HEK293T (cell line): ENCODE measurements around the gene TSPY1.
"Not testable (repeated sequence)": the region's sequence is repeated elsewhere in the genome, so short reads cannot be mapped to it uniquely, and the experiment has no call there.

Experiments
- CTCF ChIA-PET: fragments of 350-600 bp; formaldehyde crosslinking; extraction: SDS; loops from one replicate; lab custom pipeline; 2021; ENCODE audit warnings: antibody characterized with exemption, inconsistent platforms; lab: Yijun Ruan, JAX
- POLR2A ChIA-PET: fragments of 350-600 bp; formaldehyde crosslinking; extraction: SDS; loops from one replicate; lab custom pipeline; 2020; ENCODE audit warnings: antibody characterized with exemption, inconsistent platforms; lab: Yijun Ruan, JAX
- DNase-seq: peaks from one replicate; pipeline ENCODE4 v3.0.0; 2012; ENCODE audit warnings: mixed read lengths; ENCODE audit errors: extremely low spot score

The TSPY1 gene, protein sequence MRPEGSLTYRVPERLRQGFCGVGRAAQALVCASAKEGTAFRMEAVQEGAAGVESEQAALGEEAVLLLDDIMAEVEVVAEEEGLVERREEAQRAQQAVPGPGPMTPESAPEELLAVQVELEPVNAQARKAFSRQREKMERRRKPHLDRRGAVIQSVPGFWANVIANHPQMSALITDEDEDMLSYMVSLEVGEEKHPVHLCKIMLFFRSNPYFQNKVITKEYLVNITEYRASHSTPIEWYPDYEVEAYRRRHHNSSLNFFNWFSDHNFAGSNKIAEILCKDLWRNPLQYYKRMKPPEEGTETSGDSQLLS

DNA sequence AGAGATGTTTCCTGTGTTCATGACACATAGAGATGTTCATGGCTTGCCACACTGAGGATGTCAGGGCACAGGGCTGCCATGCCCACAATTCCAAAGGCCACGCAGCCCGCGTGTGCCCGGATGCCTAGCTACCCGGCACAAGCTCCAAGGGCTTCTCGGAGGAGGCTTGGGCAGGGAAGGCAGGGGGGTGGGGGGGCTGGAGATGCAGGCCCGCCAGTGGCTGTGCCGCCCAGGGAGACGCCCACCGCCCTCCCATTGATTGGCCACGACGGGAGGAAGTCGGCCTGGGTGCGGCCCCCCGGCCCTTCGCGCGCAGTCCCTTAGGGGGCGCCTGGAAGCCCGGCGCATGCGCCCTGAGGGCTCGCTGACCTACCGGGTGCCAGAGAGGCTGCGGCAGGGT, at the start of gene TSPY1:
TSS of gene TSPY1 (plus strand) at position 301 of the 400 bp plus-strand sequence. CDS start at position 347, 46 bp downstream.
- POLR2A ChIA-PET, CTCF ChIA-PET, DNase-seq: not testable (repeated sequence)

DNA sequence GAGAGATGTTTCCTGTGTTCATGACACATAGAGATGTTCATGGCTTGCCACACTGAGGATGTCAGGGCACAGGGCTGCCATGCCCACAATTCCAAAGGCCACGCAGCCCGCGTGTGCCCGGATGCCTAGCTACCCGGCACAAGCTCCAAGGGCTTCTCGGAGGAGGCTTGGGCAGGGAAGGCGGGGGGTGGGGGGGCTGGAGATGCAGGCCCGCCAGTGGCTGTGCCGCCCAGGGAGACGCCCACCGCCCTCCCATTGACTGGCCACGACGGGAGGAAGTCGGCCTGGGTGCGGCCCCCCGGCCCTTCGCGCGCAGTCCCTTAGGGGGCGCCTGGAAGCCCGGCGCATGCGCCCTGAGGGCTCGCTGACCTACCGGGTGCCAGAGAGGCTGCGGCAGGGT, 20.2 kb downstream of the TSPY1 start, which contains the start of gene TSPY9:
TSS of gene TSPY9 (plus strand) at position 301 of the 400 bp plus-strand sequence. CDS start at position 347, 46 bp downstream.
- POLR2A ChIA-PET, CTCF ChIA-PET, DNase-seq: not testable (repeated sequence)

- POLR2A ChIA-PET, CTCF ChIA-PET, DNase-seq: not testable (repeated sequence)
Observed at GRCh38 chrY:9504396-9504795, 37.6 kb downstream of the TSPY1 start.

- DNase-seq, CTCF ChIA-PET, POLR2A ChIA-PET: not testable (repeated sequence)
Observed at GRCh38 chrY:9516287-9516686, 49.5 kb downstream of the TSPY1 start.
